GM23248 (cell line): ENCODE data around the gene RUNX1.

ENCODE experiments used
- EZH2 ChIP-seq: fragments of 200-600 bp; sonication (generic); IDR thresholded peaks from 2 replicates; pipeline ENCODE4 v1.6.1; 2018; ENCODE audit warnings: antibody characterized with exemption, mild to moderate bottlenecking; ENCODE audit not compliant: insufficient read depth, poor library complexity, severe bottlenecking
- EZH2phosphoT487 ChIP-seq: fragments of 200-600 bp; sonication (generic); IDR thresholded peaks from 2 replicates; pipeline ENCODE4 v1.6.1; 2018; ENCODE audit warnings: antibody characterized with exemption, moderate library complexity, mild to moderate bottlenecking, low read depth; ENCODE audit not compliant: insufficient read depth

- TF ChIP-seq EZH2 (no peak), EZH2phosphoT487 (no peak)
These were observed 205.5 kb downstream of the RUNX1 start for GRCh38 chr21:34843562-34843961.
